Breast epithelium (tissue), 4 donors: ENCODE results near the gene CREB1. TPM values are rescaled to one million over a fixed set of nuclear protein-coding genes. Genes with fewer than 3 reads are reported as not detected.
A peak's percentile ranks its signal among the peaks of the same experiment; 100 is the strongest.

Experiments
- DNase-seq, 2 donors: peaks; one replicate each; pipeline ENCODE4 v3.0.0-alpha.2; 2019; ENCODE audit warnings: low spot score in 2 of 2
- H3K27ac ChIP-seq, 2 donors: fragments of 200-600 bp; sonication (generic) in 1 of 2; one replicate each; pipeline ENCODE4 v1.5.1; 2016 to 2019; ENCODE audit warnings: mild to moderate bottlenecking in 1 of 2
- H3K27me3 ChIP-seq, 2 donors: fragments of 200-600 bp; sonication (generic) in 1 of 2; one replicate each; pipeline versions ENCODE4 v1.5.1 to v1.6.0; 2017 to 2019; ENCODE audit warnings: control low read depth in 1 of 2, mild to moderate bottlenecking in 1 of 2
- H3K36me3 ChIP-seq: fragments of 200-600 bp; one replicate; pipeline ENCODE4 v1.5.1; 2019
- H3K4me1 ChIP-seq, 2 donors: fragments of 200-600 bp; sonication (generic); one replicate each; pipeline ENCODE4 v1.5.1; 2016 to 2019; ENCODE audit warnings: control low read depth in 1 of 2
- H3K4me3 ChIP-seq, 3 donors: fragments of 200-600 bp; sonication (generic); 1 replicate in 2 of 3; 2 replicates in 1 of 3; pipeline ENCODE4 v1.5.1; 2016 to 2019; ENCODE audit warnings: mild to moderate bottlenecking in 3 of 3, moderate library complexity in 2 of 3
- H3K9me3 ChIP-seq, 2 donors: fragments of 200-600 bp; sonication (generic) in 1 of 2; one replicate each; pipeline ENCODE4 v1.5.1; 2016 to 2019; ENCODE audit warnings: control low read depth in 1 of 2
- CTCF ChIP-seq, 3 donors: fragments of 450-650 bp; IDR thresholded peaks; one replicate each; pipeline ENCODE4 v1.5.1; 2016 to 2017; ENCODE audit warnings: antibody characterized with exemption in 3 of 3, mild to moderate bottlenecking in 3 of 3, moderate library complexity in 3 of 3
- POLR2A ChIP-seq: fragments of 450-650 bp; IDR thresholded peaks from one replicate; pipeline ENCODE4 v1.6.1; 2016; ENCODE audit warnings: antibody characterized with exemption, mild to moderate bottlenecking, moderate library complexity
- POLR2AphosphoS5 ChIP-seq, 3 donors: sonication (generic); formaldehyde crosslinking; IDR thresholded peaks; one replicate each; pipeline ENCODE4 v1.6.1; 2017; ENCODE audit warnings: antibody characterized with exemption in 3 of 3
- intact Hi-C: fragments of 100-400 bp; cut with DNase I; formaldehyde crosslinking; loops from one replicate; pipeline ENCODE4 v1.15.1; 2023; ENCODE audit warnings: low total_unique reads
- total RNA-seq, 3 donors: library from RNA; depleted of rRNA; stranded (reverse); fragments of >200 nt; gene quantifications; one replicate each; pipeline ENCODE4 v1.1.0, GENCODE V29; 2016

The CREB1 gene
- total RNA-seq, 3 donors from 2014 or later: 45.6 to 81.5 (median 54.1) TPM

DNA sequence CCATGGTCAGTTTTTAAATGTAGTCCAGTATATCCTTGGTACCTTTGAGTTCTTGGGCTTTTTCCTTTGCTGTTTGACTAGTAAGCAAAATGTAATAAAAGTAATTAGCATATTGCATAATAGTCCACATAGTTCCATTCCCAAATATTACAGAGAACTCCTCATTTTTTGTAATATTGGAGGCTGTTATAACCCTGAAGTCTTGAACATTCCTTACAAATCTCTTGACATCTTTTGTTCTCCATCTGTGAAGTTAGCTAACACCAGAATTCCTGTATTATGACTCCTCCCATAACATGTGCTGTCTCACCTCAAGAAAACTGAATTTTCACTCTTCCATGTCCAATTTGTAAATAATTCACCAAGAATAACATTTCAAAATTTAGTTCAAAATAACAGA, 17.1 kb downstream of the CREB1 start:
- intact Hi-C loops: no loop called here
- DNase-seq: no peak
- H3K4me1 ChIP-seq: no peaks in the 10 kb centered on the region
- H3K27me3 ChIP-seq: no peaks in the 10 kb centered on the region
- no peaks in the 10 kb centered on the region for H3K9me3 ChIP-seq
- no peak overlapping the region for H3K4me3 ChIP-seq
- H3K36me3 ChIP-seq: no peaks in the 10 kb centered on the region
- H3K27ac ChIP-seq: no peak overlapping the region
- no peak for TF ChIP-seq POLR2AphosphoS5 (IDR thresholded peaks at IDR 0.05)
- TF ChIP-seq POLR2A: no peak
- no peak for TF ChIP-seq CTCF (IDR thresholded peaks at IDR 0.05)

DNA sequence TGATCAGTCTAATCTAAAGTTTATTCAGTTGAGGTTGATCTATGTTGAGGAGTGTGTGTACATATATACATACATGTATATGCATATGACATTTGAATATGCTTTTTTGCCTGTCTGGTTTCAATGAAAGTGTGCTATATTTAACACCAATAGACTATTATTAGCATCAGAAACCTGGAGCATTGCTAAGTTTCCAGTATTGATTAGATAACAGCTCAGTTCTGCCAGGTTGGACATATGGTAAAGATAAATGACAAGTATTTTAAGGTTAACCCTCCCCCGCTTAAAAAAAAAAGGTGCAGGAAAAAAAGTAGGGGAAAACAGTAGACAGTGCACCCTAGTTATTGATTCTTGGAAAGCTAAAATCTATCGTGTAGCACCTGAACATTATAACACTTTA, 19.4 kb downstream of the CREB1 start:
- intact Hi-C loops: no loop called here
- no peak overlapping the region for H3K27ac ChIP-seq

GRCh38 chr2:207558079-207558491, 28.3 kb downstream of the CREB1 start:
- no peaks in the 10 kb centered on the region for H3K4me1 ChIP-seq
- H3K36me3 ChIP-seq: no peaks in the 10 kb centered on the region
- TF ChIP-seq CTCF (IDR thresholded peaks at IDR 0.05): no peak
- TF ChIP-seq POLR2AphosphoS5 (IDR thresholded peaks at IDR 0.05): no peak
- no peak for TF ChIP-seq POLR2A
- H3K27me3 ChIP-seq: no peaks in the 10 kb centered on the region
- DNase-seq: no peak
- H3K4me3 ChIP-seq: no peak overlapping the region
- no peaks in the 10 kb centered on the region for H3K9me3 ChIP-seq
- intact Hi-C loops: no loop called here
- no peak overlapping the region for H3K27ac ChIP-seq

More for the DNA sequence above, 19.4 kb downstream of the CREB1 start:
- H3K4me1 ChIP-seq: no peaks in the 10 kb centered on the region
- H3K36me3 ChIP-seq: no peaks in the 10 kb centered on the region
- H3K27me3 ChIP-seq: no peaks in the 10 kb centered on the region
- no peaks in the 10 kb centered on the region for H3K9me3 ChIP-seq
- H3K4me3 ChIP-seq: no peak overlapping the region
- no peak for DNase-seq
- TF ChIP-seq CTCF (IDR thresholded peaks at IDR 0.05) (no peak), POLR2A (no peak), POLR2AphosphoS5 (IDR thresholded peaks at IDR 0.05) (no peak)

DNA sequence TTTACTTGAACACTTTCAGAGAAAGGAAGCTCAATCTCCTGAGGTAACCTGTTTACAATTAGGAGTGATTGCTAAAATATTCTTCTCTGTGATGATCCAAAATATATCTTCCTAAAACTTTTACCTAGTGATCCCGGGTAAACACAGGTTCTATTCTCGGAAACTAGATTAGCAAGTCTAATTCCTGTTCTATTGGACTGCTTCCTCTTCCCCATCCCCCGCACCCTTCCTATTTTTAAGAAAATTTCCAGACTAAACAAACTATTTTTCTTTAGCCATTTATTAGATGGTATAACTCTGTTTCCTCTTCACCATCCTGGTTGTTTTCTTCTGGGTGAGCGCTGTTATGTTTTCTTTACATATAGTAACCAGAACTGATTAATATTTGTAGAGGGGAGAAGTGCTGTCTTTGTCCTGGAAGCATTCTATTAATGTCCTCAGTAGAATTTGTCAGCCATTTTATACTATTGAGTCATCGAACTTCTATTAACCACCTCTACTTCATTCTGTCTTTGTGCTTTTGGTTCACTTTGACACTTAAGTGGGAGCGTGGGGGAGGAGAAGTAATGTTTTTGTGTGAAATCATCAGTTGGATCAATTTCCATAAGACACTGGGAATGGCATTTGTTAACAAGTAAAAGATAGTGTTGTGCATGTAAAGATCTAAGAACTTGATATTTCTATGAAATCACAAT, 31.8 kb downstream of the CREB1 start:
- TF ChIP-seq POLR2AphosphoS5 (IDR thresholded peaks at IDR 0.05): no peak
- no peak for TF ChIP-seq POLR2A
- TF ChIP-seq CTCF (IDR thresholded peaks at IDR 0.05): no peak
- Histone ChIP-seq H3K27ac (peak overlapping the region in 1 of 2 donors; percentile 22), H3K4me1 (no peaks in the 10 kb centered on the region), H3K36me3 (no peaks in the 10 kb centered on the region), H3K4me3 (no peak overlapping the region), H3K27me3 (no peaks in the 10 kb centered on the region), H3K9me3 (no peaks in the 10 kb centered on the region)
- intact Hi-C loops: no loop called here
- DNase-seq: no peak

DNA sequence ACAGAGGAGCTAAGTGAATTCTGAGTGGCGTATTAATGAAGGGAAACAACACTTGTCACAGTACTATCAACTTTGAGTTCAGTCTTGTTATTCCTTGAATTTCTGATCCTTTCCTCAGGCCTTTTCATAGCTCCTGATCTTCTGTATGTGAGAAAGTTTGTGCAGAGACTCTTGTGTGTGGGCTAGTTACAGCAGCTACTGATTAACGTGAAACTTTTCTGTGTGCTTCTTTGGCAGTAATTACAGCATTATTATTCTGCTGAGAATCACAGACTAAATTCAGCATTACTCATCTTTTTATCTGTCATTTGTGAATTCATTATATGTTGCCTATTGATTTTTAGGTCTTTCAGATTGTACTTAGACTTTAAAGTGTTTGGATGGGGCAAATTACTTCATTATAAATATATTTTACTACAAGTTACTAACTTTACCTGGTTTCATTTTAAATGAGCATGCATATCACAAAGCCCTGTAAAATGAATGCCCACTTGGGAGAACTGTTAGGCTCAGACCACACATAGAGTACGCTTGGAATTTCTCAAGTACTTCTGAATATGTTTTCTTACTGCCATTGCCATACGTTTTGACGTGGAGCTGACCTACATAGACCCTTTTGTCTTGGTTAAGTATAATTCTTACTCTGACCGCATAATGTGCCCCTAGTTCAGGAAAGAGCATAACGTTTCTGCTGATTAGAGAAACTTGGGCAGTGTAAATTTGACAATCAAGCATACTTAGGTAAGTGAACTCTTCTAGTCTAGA, 36.2 kb downstream of the CREB1 start:
- intact Hi-C loops: no loop called here
- TF ChIP-seq POLR2AphosphoS5 (IDR thresholded peaks at IDR 0.05): no peak
- no peak for TF ChIP-seq CTCF (IDR thresholded peaks at IDR 0.05)
- no peak for TF ChIP-seq POLR2A
- Histone ChIP-seq H3K4me1 (no peaks in the 10 kb centered on the region), H3K27ac (no peak overlapping the region), H3K9me3 (no peaks in the 10 kb centered on the region), H3K4me3 (no peak overlapping the region), H3K27me3 (no peaks in the 10 kb centered on the region), H3K36me3 (peaks cover 10% of the 10 kb centered on the region)
- no peak for DNase-seq
